ENCODE results near the gene GCFC2.

GCFC2 gene

DNA sequence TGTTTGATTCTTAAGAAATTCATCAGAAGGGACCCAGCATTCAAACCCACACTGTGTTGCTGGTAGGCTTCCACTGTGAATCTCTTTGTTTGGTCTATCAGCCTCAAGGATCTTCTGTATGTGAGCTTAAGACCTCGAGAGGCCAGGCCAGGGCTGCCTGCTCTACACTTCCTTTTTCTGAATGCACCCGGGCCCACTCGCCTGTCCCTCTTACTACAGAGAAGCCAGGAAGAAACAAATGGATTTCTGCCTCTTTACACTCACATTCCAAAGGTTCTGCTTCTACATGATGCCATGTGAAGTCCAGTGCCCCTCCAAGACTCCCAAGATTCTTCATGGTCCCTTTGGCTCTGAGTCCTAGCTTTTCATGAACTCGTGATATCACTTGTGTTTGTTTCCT lies 89.5 kb downstream of the GCFC2 start:
- DNase-seq, result no peak

DNA sequence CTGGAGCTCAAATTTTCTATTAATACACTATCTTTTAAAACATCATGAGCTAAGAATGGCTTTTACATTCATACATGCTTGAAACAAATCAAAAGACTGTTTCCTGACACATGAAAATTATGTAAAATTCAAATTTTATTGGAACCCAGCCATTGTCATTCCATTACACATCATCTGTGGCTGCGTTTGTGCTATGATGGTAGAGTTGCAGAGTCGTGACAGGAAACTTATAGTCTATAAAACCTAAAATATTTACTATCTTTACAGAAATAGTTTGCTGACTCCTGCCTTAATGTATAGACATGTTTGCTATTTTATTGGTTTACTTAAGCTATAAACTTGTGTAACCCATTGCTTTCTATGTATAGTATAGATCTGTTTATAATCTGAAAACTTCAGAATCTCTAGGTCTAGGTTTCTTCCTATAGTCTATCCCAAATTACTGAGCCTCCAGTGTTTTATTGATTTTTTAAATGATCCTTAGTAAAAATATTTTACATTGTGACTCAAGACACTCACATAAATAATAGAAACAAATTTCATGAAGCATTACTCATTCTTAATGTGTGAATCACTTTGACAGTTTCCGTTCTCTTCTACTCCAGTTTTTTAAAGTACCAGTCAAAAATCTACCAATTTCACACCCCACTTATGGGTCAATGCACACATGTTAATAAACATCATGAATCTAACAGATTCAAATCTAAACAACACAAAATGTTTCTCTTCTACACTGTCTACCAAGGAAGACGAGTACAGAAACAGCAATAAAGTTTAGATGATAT lies 90.6 kb downstream of the GCFC2 start:
- no peak for DNase-seq

DNA sequence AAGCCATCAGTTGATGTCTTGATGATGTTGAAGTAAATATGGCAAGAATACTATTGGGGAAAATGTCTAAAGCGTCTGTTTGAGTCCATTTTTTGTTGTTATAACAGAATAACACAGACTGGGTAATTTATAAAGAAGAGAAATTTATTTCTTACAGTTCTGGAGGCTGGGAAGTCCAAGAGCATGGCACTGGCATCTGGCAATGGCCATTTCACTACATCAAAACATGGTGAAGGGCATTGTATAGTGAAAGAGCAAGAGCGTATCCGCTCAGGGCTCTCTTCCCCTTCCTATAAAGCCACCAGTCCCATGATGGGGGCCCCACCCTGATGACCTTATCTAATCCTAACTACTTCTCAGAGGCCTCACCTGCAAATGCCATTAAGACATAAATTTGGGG lies 93.8 kb downstream of the GCFC2 start:
- DNase-seq, result no peak

DNA sequence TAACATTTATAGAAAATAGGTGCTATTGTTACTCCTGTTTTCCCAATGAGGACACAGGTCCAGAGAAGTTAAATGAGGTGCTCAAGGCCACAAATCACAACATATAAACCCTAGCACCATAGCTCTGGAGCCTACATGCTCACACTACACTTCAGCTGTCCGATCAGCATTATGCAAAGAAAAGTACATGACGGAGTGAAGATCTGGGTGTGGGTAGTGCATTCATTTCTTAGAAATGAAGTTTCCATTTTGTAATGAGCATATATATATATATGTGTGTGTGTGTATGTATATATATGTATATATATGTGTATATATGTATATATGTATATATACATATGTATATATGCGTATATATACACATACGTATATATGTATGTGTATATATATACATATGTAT lies 94.3 kb downstream of the GCFC2 start:
- DNase-seq, result no peak

DNA sequence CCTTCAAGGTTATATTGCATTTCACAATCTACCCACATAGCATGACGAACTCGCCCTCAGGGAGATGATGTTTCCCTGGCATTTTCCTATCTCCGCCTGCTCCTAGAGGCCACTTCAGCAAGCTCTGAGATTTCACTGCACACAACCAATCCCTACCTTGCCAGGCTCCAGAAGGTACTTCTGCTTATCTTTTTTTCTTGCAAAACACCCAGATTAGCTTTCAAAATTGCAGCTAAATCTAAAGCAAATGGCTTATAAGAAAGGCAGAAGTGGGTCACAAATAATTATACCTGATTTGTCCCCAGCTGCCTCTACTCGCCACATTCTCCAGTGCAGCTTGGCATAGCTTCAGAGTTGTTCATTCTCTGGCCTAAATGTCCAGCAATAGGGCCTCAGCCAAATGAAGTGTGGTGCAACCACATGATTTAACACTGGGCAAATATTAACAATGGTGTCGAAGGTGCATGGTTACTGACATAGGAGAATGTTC lies 96.5 kb downstream of the GCFC2 start:
- DNase-seq, result no peak

DNA sequence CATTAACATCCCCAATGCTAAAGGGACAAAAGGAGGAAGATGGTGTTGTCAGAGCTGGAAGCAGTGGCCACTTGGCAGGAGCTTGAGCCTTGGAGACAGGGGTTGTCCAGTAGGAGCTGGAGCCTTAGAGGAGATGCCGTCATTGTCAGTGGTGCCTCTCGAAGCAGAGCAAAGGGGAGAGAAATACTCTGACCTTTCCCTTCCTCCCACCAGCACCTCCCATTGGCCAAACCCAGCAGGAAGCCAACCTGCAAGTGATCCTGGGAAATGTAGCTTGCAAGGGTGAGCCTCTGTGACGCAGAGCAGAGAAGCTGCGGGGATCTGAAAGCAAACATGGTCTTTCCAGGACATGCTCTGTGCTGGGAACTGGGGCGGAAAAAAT lies 97.9 kb downstream of the GCFC2 start:
- no peak for DNase-seq
